SU-DHL-6 (cell line): ENCODE results near the gene ERVW-1.

Source experiments
- CTCF ChIP-seq: fragments of 200-600 bp; sonication (generic); IDR thresholded peaks from one replicate; pipeline ENCODE4 v1.5.1; 2017; ENCODE audit warnings: antibody characterized with exemption, mild to moderate bottlenecking, low read length, moderate library complexity; ENCODE audit not compliant: insufficient read depth, poor library complexity, severe bottlenecking
- EZH2phosphoT487 ChIP-seq: fragments of 200-600 bp; sonication (generic), shearing (Covaris generic); conservative IDR thresholded peaks from 2 replicates; pipeline ENCODE4 v1.6.1; 2018; ENCODE audit warnings: mild to moderate bottlenecking, antibody characterized with exemption, low read length, moderate library complexity, mixed read lengths

- TF ChIP-seq CTCF (no peak), EZH2phosphoT487 (no peak)
Measured at GRCh38 chr7:92460510-92460909, 17.2 kb downstream of the ERVW-1 start.
